DND-41 (cell line): ENCODE data around the gene THBS1.

Experiments
- EZH2 ChIP-seq: IDR thresholded peaks from 3 replicates; pipeline ENCODE4 v1.6.1; 2012; ENCODE audit warnings: borderline replicate concordance, low read depth, mild to moderate bottlenecking, moderate library complexity, low read length, inconsistent platforms; ENCODE audit not compliant: severe bottlenecking
- TF ChIP-seq, protein P1 (sequence below): IDR thresholded peaks from 2 replicates; pipeline ENCODE4 v1.5.1; 2012; ENCODE audit warnings: borderline replicate concordance, low read length, moderate library complexity, mild to moderate bottlenecking; ENCODE audit not compliant: poor library complexity, severe bottlenecking; ENCODE audit errors: extremely low read depth

DNA sequence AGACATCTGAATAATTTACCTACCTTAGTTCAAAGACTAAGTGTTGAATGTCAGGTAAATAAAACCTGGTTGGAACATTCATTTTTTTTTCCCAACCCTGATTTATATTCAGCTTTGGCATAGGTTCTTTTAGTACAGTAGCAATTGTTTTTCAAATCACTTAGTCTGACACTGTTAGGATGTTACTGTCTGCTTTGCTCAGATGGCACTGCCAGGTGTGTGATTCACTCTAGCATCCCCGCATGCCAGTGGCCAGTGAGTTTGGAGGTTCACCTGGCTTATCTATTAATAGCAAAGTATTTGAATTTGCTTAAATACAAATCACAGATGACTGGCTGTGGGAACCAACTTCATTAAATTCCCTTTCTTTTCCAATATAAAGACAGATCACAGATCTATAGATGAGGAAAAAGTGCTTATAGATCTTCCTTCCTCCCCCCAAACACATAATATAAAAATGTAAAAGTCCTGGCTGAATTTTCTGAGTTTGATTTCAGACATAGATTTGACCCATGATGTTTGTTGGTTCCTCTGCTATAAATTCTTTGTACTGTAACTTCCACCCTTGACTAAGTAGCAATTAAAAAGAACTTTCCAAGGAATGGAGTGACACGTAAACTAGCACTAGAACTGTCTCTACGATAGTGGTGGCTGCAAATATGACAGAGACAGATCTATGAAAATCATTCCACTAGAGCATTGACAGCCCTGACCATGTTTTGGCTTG lies 3.9 kb downstream of the THBS1 start:
- TF ChIP-seq, protein P1, sequence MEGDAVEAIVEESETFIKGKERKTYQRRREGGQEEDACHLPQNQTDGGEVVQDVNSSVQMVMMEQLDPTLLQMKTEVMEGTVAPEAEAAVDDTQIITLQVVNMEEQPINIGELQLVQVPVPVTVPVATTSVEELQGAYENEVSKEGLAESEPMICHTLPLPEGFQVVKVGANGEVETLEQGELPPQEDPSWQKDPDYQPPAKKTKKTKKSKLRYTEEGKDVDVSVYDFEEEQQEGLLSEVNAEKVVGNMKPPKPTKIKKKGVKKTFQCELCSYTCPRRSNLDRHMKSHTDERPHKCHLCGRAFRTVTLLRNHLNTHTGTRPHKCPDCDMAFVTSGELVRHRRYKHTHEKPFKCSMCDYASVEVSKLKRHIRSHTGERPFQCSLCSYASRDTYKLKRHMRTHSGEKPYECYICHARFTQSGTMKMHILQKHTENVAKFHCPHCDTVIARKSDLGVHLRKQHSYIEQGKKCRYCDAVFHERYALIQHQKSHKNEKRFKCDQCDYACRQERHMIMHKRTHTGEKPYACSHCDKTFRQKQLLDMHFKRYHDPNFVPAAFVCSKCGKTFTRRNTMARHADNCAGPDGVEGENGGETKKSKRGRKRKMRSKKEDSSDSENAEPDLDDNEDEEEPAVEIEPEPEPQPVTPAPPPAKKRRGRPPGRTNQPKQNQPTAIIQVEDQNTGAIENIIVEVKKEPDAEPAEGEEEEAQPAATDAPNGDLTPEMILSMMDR = no peak
- TF ChIP-seq EZH2 = no peak
